H1 (cell line): ENCODE data around the gene PLXDC2. TPM values are rescaled to one million over a fixed set of nuclear protein-coding genes. Genes with fewer than 3 reads are reported as not detected.

Source experiments
- BACH1 ChIP-seq: IDR thresholded peaks from 2 replicates; pipeline ENCODE4 v1.6.1; 2012; ENCODE audit warnings: low read length, improper control_type of control experiment
- TCF12 ChIP-seq: IDR thresholded peaks from 2 replicates; pipeline ENCODE4 v1.6.1; 2011; ENCODE audit warnings: low read depth, mild to moderate bottlenecking, low read length
- ZNF274 ChIP-seq: IDR thresholded peaks from 2 replicates; pipeline ENCODE4 v1.7.0; 2012; ENCODE audit warnings: low read length, borderline replicate concordance; ENCODE audit errors: extremely low read depth
- polyA plus RNA-seq, 7 experiments: library from polyadenylated mRNA; depleted of rRNA in 3 of 7; stranded (reverse) in 5 of 7; unstranded in 2 of 7; fragments of >200 nt in 5 of 7; fragments of 200-250 nt in 2 of 7; gene quantifications; 1 replicate in 5 of 7; 2 replicates in 1 of 7; 4 replicates in 1 of 7; pipeline versions ENCODE4 v1.2.1 to v1.2.3, GENCODE V29; 2011 to 2013; ENCODE audit warnings: missing spikeins in 2 of 7, mixed read lengths in 2 of 7
- total RNA-seq: library from RNA; stranded (reverse); fragmentation: NEBNext Ultra II Directional; extraction: Animal tissue kit (Norgen Biotek cat#: 25700); gene quantifications from 2 replicates; pipeline ENCODE4 v1.2.1, GENCODE V29; 2021
- TF ChIP-seq, protein P1 (sequence below): IDR thresholded peaks from 2 replicates; pipeline ENCODE4 v1.6.1; 2012; ENCODE audit warnings: inconsistent platforms

Gene PLXDC2
- total and polyA plus RNA-seq, 2 of the 8 experiments (the other 6 are each of a cell fraction or from before 2014, with no cell fraction given), result 23.0 to 40.5 TPM

DNA sequence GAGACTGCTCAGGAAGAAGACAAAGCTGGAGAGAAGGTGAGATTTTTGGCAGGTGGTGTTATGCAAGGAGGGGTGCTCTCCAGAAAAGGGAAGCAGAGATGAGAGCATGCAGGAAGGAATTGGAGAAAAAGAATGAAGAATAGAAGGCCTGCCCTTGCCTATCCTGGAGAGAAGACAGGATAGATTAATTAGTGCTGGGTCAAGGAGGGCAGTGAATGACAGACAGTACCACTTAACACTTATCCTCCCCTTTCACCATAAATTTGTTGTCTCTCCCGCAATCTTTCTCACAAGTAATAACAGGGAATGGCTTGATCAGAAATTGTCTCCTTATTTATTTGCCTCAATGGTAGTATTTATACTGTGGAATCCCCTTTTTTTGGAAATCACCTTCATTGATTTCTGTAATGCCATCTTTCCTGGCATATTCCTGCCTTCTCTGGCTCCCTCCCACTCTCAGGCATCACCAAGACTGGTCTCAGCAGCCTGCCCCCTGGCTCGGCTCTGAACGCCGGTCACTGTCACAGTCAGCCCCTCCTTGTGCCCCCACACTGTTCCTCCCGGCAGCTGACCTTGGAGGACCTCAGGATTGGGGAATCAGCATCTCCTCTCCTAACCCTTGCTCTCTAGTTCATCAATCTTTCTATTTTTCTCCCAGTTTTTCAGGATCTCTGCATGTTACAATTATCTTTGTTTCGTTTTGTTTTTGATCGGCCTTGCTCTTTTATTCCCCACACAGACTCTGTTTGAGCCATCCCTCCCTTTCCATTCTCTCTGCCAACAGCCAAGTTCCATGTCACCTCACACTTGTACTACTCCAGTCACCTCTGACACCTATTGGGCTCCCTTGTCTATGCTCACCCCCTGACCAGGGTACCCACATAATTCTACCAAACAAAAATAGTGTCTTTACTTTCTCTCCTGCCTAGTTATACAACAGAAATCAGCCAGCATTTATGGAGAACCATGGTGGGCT lies 294.2 kb downstream of the PLXDC2 start (continued):
- TF ChIP-seq ZNF274 (no peak), TCF12 (no peak), BACH1 (no peak)
- TF ChIP-seq, protein P1, sequence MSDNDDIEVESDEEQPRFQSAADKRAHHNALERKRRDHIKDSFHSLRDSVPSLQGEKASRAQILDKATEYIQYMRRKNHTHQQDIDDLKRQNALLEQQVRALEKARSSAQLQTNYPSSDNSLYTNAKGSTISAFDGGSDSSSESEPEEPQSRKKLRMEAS, result no peak
